HEK293T (cell line): ENCODE data around the gene COMTD1.

Source experiments
- BHLHE40 ChIP-seq: fragments of 450-650 bp; IDR thresholded peaks from 2 replicates; pipeline ENCODE4 v1.6.1; 2016; ENCODE audit warnings: mild to moderate bottlenecking, moderate library complexity, borderline replicate concordance
- SUZ12 ChIP-seq: fragments of 450-650 bp; IDR thresholded peaks from 2 replicates; pipeline ENCODE4 v1.6.1; 2016; ENCODE audit warnings: mild to moderate bottlenecking

DNA sequence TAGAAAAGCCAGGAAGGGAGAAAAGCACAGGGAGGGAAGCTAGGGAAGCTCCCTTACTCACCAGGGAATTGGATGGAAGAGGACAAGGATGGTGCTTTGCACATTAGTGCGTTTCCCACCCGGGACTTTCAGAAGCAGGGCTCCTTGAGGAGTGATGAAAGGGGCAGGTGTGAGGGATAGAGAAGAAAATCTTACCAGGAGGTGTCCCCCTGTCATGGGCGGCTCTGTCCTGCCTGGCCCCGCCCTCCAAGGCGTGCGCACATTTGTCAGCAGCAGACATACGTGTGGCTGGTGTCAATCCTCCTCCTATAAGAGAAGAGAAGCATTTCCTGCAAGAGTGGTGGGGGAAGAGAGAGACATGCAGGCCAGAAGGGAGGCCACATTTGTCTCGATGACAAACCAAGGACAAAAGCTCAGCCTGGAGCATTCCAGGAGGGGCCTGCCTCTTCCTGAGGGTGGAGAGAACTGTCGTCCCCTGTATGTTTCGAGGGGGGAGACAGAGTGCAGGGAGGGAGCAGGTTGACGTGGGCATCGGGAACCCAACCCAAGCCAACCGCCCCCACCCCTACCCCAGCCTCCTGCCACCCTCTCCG is 47.4 kb upstream of the COMTD1 start:
- TF ChIP-seq SUZ12 (no peak), BHLHE40 (no peak)
